ENCODE data around the gene RSAD1. TPM values are rescaled to one million over a fixed set of nuclear protein-coding genes. Genes with fewer than 3 reads are reported as not detected.

The RSAD1 gene
- polyA plus RNA-seq, 3 donors = 20.6 to 40.0 (median 21.2) TPM

GRCh38 chr17:50514388-50514787 lies 35.7 kb downstream of the RSAD1 start:
- H3K27ac Mint-ChIP-seq = no peak overlapping the region
- Histone ChIP-seq H2AFZ (ENCODE audit: insufficient read depth, low read depth, low read length, poor library complexity, severe bottlenecking) (no peak overlapping the region), H3K4me1 (ENCODE audit: control insufficient read depth in 1 of 2, insufficient read depth in 2 of 2, low read length in 2 of 2) (no peaks in the 10 kb centered on the region), H3K27ac (ENCODE audit: low read depth in 1 of 2, low read length in 2 of 2) (no peak overlapping the region), H3K9ac (ENCODE audit: insufficient read depth, low read length, poor library complexity, severe bottlenecking) (no peak overlapping the region), H4K20me1 (ENCODE audit: insufficient read depth, low read length) (no peaks in the 10 kb centered on the region), H3K79me2 (ENCODE audit: insufficient read depth, low read length) (no peaks in the 10 kb centered on the region), H3K27me3 (ENCODE audit: control insufficient read depth in 2 of 2, insufficient read depth in 2 of 2, low read length in 2 of 2) (no peaks in the 10 kb centered on the region), H3K36me3 (replicated peaks in 1 of 2; ENCODE audit: control insufficient read depth in 1 of 2, insufficient read depth in 2 of 2, low read length in 2 of 2) (no peaks in the 10 kb centered on the region), H3K4me2 (replicated peaks; ENCODE audit: extremely low read depth, low read length, poor library complexity, severe bottlenecking) (no peak overlapping the region), H3K4me3 (replicated peaks in 1 of 3; ENCODE audit: low read depth in 2 of 3, low read length in 3 of 3) (no peak overlapping the region), H3K9me3 (replicated peaks in 1 of 2; ENCODE audit: control insufficient read depth in 1 of 2, insufficient read depth in 1 of 2, low read length in 2 of 2) (no peaks in the 10 kb centered on the region)
- peaks cover 16% of the 10 kb centered on the region for H3K4me1 Mint-ChIP-seq
- no peaks in the 10 kb centered on the region for H3K9me3 Mint-ChIP-seq
- no peak for DNase-seq
- H3K4me3 Mint-ChIP-seq = no peak overlapping the region
- intact Hi-C loops (cut with micrococcal nuclease) = no loop called here
- WGBS (ENCODE audit: insufficient coverage) = 70% methylated on average over 2 of the region's 3 CpGs
- no peaks in the 10 kb centered on the region for H3K36me3 Mint-ChIP-seq
- peaks cover 0 to 4% (median 2%) of the 10 kb centered on the region in 3 donors for H3K27me3 Mint-ChIP-seq (ENCODE audit: low read depth in 3 of 3)
- TF ChIP-seq, protein P1, sequence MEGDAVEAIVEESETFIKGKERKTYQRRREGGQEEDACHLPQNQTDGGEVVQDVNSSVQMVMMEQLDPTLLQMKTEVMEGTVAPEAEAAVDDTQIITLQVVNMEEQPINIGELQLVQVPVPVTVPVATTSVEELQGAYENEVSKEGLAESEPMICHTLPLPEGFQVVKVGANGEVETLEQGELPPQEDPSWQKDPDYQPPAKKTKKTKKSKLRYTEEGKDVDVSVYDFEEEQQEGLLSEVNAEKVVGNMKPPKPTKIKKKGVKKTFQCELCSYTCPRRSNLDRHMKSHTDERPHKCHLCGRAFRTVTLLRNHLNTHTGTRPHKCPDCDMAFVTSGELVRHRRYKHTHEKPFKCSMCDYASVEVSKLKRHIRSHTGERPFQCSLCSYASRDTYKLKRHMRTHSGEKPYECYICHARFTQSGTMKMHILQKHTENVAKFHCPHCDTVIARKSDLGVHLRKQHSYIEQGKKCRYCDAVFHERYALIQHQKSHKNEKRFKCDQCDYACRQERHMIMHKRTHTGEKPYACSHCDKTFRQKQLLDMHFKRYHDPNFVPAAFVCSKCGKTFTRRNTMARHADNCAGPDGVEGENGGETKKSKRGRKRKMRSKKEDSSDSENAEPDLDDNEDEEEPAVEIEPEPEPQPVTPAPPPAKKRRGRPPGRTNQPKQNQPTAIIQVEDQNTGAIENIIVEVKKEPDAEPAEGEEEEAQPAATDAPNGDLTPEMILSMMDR (IDR thresholded peaks at IDR 0.05) = no peak

DNA sequence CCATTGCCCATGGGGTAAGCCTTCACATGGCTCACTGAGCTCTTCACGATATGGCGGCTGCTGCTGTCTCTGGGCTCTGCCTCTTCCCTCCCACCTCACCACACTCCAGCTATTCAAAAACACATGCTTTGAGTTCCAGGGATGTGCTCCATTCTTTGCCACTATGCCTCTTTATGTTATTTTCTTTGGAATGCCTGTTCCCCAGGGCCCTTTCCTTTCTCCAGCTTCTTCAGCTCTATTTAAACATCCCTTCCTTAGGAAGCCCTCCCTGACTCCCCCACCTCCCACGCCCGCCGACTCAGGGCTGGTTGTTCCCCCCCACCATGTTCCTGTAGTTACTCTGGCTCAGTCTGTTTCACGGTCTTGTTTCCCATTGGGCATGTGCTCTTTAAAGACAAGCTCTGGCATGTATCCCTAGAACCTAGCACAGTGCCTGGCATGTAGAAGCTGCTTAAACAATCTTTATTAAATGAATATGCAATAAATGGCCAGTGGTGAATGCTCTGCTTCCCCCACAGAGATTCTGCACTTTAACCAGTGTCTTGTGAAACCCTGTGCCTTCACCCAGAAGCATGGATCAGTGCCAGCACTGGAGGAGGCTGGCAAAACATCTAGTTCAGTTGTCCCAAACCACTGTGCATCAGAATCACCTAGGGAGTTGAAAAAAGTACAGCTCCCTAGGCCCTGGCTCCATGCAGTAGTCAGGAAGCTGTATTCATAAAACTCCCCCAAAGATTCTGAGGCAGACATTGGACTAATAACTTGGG lies 36.5 kb downstream of the RSAD1 start:
- Histone ChIP-seq H3K4me1 (ENCODE audit: control insufficient read depth in 1 of 2, insufficient read depth in 2 of 2, low read length in 2 of 2) (no peaks in the 10 kb centered on the region), H3K79me2 (ENCODE audit: insufficient read depth, low read length) (no peaks in the 10 kb centered on the region), H3K4me2 (replicated peaks; ENCODE audit: extremely low read depth, low read length, poor library complexity, severe bottlenecking) (no peak overlapping the region), H3K27me3 (ENCODE audit: control insufficient read depth in 2 of 2, insufficient read depth in 2 of 2, low read length in 2 of 2) (no peaks in the 10 kb centered on the region), H2AFZ (ENCODE audit: insufficient read depth, low read depth, low read length, poor library complexity, severe bottlenecking) (no peak overlapping the region), H3K9ac (ENCODE audit: insufficient read depth, low read length, poor library complexity, severe bottlenecking) (no peak overlapping the region), H3K27ac (ENCODE audit: low read depth in 1 of 2, low read length in 2 of 2) (no peak overlapping the region), H3K36me3 (replicated peaks in 1 of 2; ENCODE audit: control insufficient read depth in 1 of 2, insufficient read depth in 2 of 2, low read length in 2 of 2) (no peaks in the 10 kb centered on the region), H3K9me3 (replicated peaks in 1 of 2; ENCODE audit: control insufficient read depth in 1 of 2, insufficient read depth in 1 of 2, low read length in 2 of 2) (no peaks in the 10 kb centered on the region), H3K4me3 (replicated peaks in 1 of 3; ENCODE audit: low read depth in 2 of 3, low read length in 3 of 3) (no peak overlapping the region), H4K20me1 (ENCODE audit: insufficient read depth, low read length) (no peaks in the 10 kb centered on the region)
- H3K27ac Mint-ChIP-seq = no peak overlapping the region
- peaks cover 13% of the 10 kb centered on the region for H3K4me1 Mint-ChIP-seq
- DNase-seq = no peak
- 86% methylated on average over 6 of the region's 6 CpGs for WGBS (ENCODE audit: insufficient coverage)
- no peaks in the 10 kb centered on the region for H3K36me3 Mint-ChIP-seq
- H3K9me3 Mint-ChIP-seq = no peaks in the 10 kb centered on the region
- intact Hi-C loops (cut with micrococcal nuclease) = no loop called here
- H3K4me3 Mint-ChIP-seq = no peak overlapping the region
- TF ChIP-seq, protein P1 (IDR thresholded peaks at IDR 0.05) = no peak
- H3K27me3 Mint-ChIP-seq (ENCODE audit: low read depth in 3 of 3) = peaks cover 0 to 2% (median 2%) of the 10 kb centered on the region in 3 donors

Measured in CD14-positive monocyte (primary cell).